Measurements from ENCODE around the gene AKT3.

GRCh38 chr1:243715285-243715684 lies 134.8 kb downstream of the AKT3 start:
- TF ChIP-seq POLR2AphosphoS5 (IDR thresholded peaks at IDR 0.05; ENCODE audit: low read depth, low read length) (no peak), CTCF (IDR thresholded peaks at IDR 0.05; ENCODE audit: control extremely low read depth in 1 of 3, insufficient read depth in 1 of 3, low read depth in 1 of 3, low read length in 3 of 3) (no peak), RAD21 (IDR thresholded peaks at IDR 0.05 in 1 of 2, conservative IDR thresholded peaks at IDR 0.05 in 1 of 2; ENCODE audit: low read depth in 2 of 2, low read length in 2 of 2) (no peak), CBX8 (IDR thresholded peaks at IDR 0.05; ENCODE audit: borderline replicate concordance, low read depth, low read length) (no peak), EP300 (IDR thresholded peaks at IDR 0.05; ENCODE audit: borderline replicate concordance in 1 of 2, low read depth in 2 of 2, low read length in 2 of 2) (no peak), MAX (IDR thresholded peaks at IDR 0.05) (no peak), CHD2 (IDR thresholded peaks at IDR 0.05; ENCODE audit: low read length) (no peak), SUZ12 (IDR thresholded peaks at IDR 0.05; ENCODE audit: low read length) (no peak), NANOG (IDR thresholded peaks at IDR 0.05; ENCODE audit: insufficient read depth, low read depth, low read length, poor library complexity, severe bottlenecking) (no peak), BCL11A (IDR thresholded peaks at IDR 0.05; ENCODE audit: low read depth in 2 of 2, low read length in 2 of 2) (no peak), JUND (IDR thresholded peaks at IDR 0.05; ENCODE audit: low read length) (no peak), TBP (IDR thresholded peaks at IDR 0.05; ENCODE audit: low read depth, low read length) (no peak)
- TF ChIP-seq, protein P1, sequence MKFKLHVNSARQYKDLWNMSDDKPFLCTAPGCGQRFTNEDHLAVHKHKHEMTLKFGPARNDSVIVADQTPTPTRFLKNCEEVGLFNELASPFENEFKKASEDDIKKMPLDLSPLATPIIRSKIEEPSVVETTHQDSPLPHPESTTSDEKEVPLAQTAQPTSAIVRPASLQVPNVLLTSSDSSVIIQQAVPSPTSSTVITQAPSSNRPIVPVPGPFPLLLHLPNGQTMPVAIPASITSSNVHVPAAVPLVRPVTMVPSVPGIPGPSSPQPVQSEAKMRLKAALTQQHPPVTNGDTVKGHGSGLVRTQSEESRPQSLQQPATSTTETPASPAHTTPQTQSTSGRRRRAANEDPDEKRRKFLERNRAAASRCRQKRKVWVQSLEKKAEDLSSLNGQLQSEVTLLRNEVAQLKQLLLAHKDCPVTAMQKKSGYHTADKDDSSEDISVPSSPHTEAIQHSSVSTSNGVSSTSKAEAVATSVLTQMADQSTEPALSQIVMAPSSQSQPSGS (IDR thresholded peaks at IDR 0.05; ENCODE audit: low read length), result no peak

Measured in H1 (cell line).